Suprapubic skin (tissue), 4 donors: ENCODE results near the gene KCNK13.

ENCODE experiments used
- CTCF ChIP-seq, 2 donors: fragments of 200-600 bp in 1 of 2; fragments of 450-650 bp in 1 of 2; sonication (generic) in 1 of 2; IDR thresholded peaks; one replicate each; pipeline ENCODE4 v1.5.1; 2016 to 2019; ENCODE audit warnings: antibody characterized with exemption in 2 of 2, mild to moderate bottlenecking in 1 of 2, moderate library complexity in 1 of 2
- POLR2A ChIP-seq, 2 donors: fragments of 450-650 bp; IDR thresholded peaks; one replicate each; pipeline ENCODE4 v1.6.1; 2017; ENCODE audit warnings: antibody characterized with exemption in 2 of 2, mild to moderate bottlenecking in 2 of 2, moderate library complexity in 2 of 2
- POLR2AphosphoS5 ChIP-seq, 3 donors: sonication (generic); formaldehyde crosslinking; IDR thresholded peaks; one replicate each; pipeline ENCODE4 v1.6.1; 2017; ENCODE audit warnings: antibody characterized with exemption in 3 of 3

- TF ChIP-seq CTCF (IDR thresholded peaks at IDR 0.05) (no peak), POLR2AphosphoS5 (IDR thresholded peaks at IDR 0.05) (no peak), POLR2A (IDR thresholded peaks at IDR 0.05) (no peak)
Measured at GRCh38 chr14:90139199-90139598, 77.4 kb downstream of the KCNK13 start.
